GM12872 (cell line): Measurements from ENCODE around the gene CHRNA3.

ENCODE experiments used
- TF ChIP-seq, protein P1 (sequence below): IDR thresholded peaks from 3 replicates; pipeline ENCODE4 v1.5.1; 2011; ENCODE audit warnings: low read depth, mild to moderate bottlenecking, low read length, moderate library complexity; ENCODE audit not compliant: insufficient read depth

CHRNA3 gene

DNA sequence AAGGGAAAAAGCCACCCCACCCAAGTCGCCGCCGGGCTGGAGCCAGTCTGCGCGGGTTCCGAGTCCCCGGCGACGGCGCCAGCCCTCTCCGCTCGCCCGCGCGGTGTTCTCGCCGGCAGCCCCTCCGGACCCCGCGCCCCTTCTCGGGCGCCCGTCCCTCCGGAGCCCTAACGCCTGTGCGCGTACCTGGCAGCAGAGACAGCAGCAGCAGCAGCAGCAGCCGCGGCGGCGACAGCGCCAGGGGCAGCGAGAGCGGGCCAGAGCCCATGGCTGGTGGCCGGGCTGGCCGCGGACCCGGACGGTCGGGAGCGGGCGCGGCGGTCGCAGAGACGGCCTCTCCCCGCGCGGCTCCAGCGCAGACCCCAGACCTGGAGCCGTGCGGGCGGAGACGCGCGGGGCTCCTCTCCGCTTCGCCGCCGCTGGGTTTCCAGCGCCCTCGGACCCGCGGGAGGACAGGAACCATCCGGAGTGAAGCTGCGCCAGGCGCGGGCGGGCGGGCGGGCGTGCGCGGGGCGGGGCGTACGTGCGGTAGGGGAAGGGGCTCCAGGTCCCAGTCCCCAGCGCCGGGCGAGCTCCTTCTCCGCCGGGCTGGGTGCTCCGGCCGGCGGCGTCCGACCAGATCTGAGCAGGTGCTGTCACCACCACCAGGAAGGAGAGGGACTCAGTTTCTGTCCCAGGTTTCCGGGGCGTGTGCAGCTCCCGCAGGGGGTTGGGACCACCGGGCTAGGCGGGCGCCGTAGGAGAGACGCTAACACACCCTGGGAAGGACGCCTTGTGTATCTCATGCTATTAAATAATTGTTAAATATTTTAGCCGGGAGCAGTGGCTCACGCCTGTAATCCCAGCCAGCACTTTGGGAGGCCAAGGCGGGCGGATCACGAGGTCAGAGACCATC is at the start of gene CHRNA3:
Gene CHRNA3, minus strand, starts transcription at position 470 of the 895 bp plus-strand sequence. Its CDS starts 202 bp downstream, at position 268.
- TF ChIP-seq, protein P1, sequence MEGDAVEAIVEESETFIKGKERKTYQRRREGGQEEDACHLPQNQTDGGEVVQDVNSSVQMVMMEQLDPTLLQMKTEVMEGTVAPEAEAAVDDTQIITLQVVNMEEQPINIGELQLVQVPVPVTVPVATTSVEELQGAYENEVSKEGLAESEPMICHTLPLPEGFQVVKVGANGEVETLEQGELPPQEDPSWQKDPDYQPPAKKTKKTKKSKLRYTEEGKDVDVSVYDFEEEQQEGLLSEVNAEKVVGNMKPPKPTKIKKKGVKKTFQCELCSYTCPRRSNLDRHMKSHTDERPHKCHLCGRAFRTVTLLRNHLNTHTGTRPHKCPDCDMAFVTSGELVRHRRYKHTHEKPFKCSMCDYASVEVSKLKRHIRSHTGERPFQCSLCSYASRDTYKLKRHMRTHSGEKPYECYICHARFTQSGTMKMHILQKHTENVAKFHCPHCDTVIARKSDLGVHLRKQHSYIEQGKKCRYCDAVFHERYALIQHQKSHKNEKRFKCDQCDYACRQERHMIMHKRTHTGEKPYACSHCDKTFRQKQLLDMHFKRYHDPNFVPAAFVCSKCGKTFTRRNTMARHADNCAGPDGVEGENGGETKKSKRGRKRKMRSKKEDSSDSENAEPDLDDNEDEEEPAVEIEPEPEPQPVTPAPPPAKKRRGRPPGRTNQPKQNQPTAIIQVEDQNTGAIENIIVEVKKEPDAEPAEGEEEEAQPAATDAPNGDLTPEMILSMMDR = no peak

DNA sequence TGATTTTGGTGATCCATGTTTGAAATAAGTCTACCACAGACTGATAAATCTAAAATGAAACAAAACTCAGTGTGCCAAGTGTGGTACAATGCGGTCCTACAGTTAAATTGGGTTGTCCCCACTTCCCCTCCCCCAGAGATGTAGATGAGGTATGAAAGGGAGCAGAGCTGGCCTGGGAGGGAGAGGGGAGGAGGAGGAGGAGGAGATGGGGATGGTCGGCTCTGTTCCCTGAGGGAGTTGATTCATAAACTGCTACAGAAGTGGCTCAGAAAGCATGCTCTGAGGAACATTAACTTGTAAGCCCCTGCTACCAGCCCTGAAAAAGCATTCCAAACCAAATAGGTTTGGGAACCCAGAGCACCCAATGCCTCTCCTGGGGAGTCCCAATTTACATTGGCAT is 48.2 kb upstream of the CHRNA3 start:
- TF ChIP-seq, protein P1 = no peak

DNA sequence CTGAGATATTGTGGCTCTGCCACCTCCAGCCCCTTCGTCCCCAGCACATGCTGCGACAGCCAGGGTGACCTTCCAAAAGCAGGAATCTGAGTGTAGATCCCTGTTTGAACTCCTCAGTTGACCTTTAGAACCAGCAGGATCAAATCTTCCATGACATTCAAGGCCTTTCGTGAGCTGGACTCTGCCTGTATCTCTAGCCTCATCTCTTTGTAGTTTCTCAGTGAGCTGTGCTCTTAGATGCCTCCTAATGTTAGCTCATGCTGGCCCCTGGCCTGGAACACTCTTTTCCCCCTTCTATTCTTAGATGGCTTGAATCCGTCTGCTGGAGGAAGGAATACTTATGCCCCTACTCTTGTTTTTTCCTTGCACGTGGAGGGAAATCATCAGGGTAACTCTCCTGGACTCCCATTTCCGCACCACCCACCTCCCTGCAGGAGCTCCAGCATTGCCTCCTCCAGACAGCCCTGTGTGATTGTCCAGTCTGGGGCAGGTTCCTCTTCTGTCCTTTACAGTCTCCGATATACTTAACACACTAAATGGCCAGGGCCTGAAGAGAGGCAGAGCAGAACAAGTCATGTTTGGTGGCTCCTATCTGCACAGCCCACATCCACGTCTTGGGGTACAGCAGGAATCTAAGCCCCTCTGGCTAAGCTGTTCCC is 46.9 kb upstream of the CHRNA3 start:
- TF ChIP-seq, protein P1 = no peak

DNA sequence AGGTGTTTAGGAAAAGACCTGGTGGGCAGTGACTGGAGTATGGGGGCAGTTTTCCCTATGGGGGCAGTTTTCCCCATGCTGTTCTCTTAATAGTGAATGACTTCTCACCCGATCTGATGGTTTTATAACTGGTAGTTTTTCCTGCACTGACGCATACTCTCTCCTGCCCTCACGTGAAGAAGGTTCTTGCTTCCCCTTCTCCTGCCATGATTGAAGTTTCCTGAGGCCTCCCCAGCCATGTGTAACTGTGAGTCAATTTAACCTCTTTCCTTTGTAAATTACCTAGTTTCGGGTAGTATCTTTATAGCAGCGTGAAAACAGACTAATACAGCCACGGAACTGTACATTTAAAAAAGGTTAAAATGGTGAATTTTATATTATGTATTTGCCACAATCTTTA is 45.2 kb upstream of the CHRNA3 start:
- TF ChIP-seq, protein P1 = no peak

DNA sequence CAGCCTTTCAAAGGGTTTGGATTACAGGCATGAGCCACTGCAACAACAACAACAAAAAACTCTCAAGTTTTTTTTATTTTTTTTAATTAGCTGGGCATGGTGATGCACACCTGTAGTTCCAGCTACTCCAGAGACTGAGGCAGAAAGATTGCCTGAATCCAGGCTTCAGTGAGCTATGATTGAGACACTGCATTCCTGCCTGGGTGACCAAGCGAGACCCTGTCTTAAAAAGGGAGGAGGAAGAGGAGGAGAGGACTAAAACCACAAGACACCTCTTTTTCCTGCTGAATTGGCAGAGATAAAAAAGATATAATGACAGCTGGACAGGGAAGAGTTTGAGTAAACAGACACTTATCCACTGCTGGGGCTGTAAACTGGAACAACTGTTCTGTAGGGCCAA is 42.9 kb upstream of the CHRNA3 start:
- TF ChIP-seq, protein P1 = no peak

DNA sequence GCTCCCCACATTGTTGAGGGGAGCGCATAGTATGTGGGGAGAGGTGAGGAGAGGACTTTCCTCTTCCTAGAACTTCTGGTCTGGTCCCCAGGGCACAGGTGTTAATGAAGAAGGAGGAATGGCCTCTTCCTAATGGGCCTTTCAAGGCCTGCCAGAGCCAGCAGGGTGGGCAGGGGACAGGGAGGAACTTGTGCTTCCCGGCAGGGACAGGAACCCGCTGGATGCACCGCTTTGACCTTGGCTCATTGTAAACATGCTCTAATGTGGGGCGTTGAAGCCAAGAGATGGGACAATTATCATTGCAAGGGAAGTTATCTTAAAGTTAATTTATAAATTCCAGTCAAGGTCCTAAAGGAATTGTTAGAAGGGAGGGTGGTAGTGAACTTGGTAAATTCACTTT is 41.2 kb upstream of the CHRNA3 start:
- TF ChIP-seq, protein P1 = no peak

DNA sequence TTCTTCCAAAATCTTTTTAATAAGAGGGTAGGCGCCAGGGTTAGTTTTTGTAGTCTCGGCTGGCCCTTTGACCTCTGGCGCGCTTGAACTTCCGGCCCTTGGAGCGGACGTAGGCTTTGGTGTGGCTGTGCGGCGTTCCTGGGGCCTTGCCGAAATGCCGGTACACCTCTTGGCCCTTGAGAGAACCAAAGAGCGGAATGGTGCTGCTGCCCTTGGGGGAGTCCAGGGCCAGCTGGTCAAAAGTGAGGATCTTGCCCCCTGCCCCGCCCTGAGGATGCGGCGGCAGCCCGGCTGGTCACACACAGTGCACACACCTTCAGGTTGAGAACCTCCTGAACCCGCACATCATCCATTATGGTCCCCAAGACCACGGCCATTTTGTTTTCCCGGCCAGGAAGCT is 40.2 kb upstream of the CHRNA3 start:
- TF ChIP-seq, protein P1 = no peak
